GM12878 (cell line): ENCODE measurements around the gene GADD45A. TPM values are rescaled to one million over a fixed set of nuclear protein-coding genes. Genes with fewer than 3 reads are reported as not detected.

Source experiments
- ATAC-seq: fragments of 200-7000 bp; cut with Tn5 transposase; 3 replicates; pipeline ENCODE4 v1.9.1; 2020; ENCODE audit warnings: mild to moderate bottlenecking, moderate library complexity
- BruUV-seq: library from RNA; stranded (reverse); fragments of 400-500 nt; replicated peaks from 2 replicates; lab custom pipeline; 2021; lab: Mats Ljungman, UMichigan
- CTCF ChIA-PET: fragments of 300-600 bp; sonication (Branson Sonifier 250); formaldehyde crosslinking; extraction: SDS; loops from one replicate; lab custom pipeline; 2021; ENCODE audit warnings: inconsistent platforms; lab: Yijun Ruan, JAX
- POLR2A ChIA-PET: fragments of 350-600 bp; formaldehyde crosslinking; extraction: SDS; loops from one replicate; lab custom pipeline; 2021; ENCODE audit warnings: inconsistent platforms; lab: Charles Lee
- RAD21 ChIA-PET: fragments of 300-600 bp; sonication (Branson Sonifier 250); formaldehyde crosslinking; loops from one replicate; lab custom pipeline; 2023; ENCODE audit warnings: antibody characterized with exemption; ENCODE audit not compliant: unreplicated experiment; lab: Charles Lee
- SMC1A ChIA-PET: fragments of 300-600 bp; sonication (Branson Sonifier 250); formaldehyde crosslinking; loops from one replicate; lab custom pipeline; 2023; ENCODE audit not compliant: unreplicated experiment, uncharacterized antibody; lab: Charles Lee
- DNase-seq: peaks from one replicate; pipeline ENCODE4 v3.0.0-alpha.2; 2011; ENCODE audit warnings: low read depth, low spot score
- FAIRE-seq: peaks from 3 replicates; lab custom pipeline; 2011; peaks lifted over from hg19 to GRCh38; lab: Jason Lieb, UNC
- H2AFZ ChIP-seq: 2 replicates; pipeline ENCODE4 v1.6.0; 2011; ENCODE audit warnings: low read depth, low read length, control low read depth; ENCODE audit not compliant: control insufficient read depth
- H3K27ac ChIP-seq: 2 replicates; pipeline ENCODE4 v1.5.1; 2011; ENCODE audit warnings: control low read depth; ENCODE audit not compliant: control insufficient read depth, insufficient read depth
- H3K27me3 ChIP-seq, 2 experiments: replicated peaks in 1 of 2; 2 replicates each; pipeline versions ENCODE4 v1.6.0 to v1.6.1; 2011; ENCODE audit warnings: low read length in 1 of 2; ENCODE audit not compliant: control insufficient read depth in 2 of 2, insufficient read depth in 2 of 2
- H3K36me3 ChIP-seq, 2 experiments: 2 replicates each; pipeline ENCODE4 v1.5.1; 2011; ENCODE audit warnings: low read length in 1 of 2; ENCODE audit not compliant: control insufficient read depth in 2 of 2, insufficient read depth in 2 of 2
- H3K4me1 ChIP-seq: 2 replicates; pipeline ENCODE4 v1.6.1; 2011; ENCODE audit warnings: mild to moderate bottlenecking, low read length, moderate library complexity, mixed read lengths; ENCODE audit not compliant: control insufficient read depth, insufficient read depth
- H3K4me2 ChIP-seq: 2 replicates; pipeline ENCODE4 v1.6.0; 2011; ENCODE audit warnings: control low read depth; ENCODE audit not compliant: control insufficient read depth, insufficient read depth
- H3K4me3 ChIP-seq: fragments of 200-600 bp; sonication (generic); 2 replicates; pipeline ENCODE4 v1.5.1; 2016
- H3K79me2 ChIP-seq: 2 replicates; pipeline ENCODE4 v1.6.0; 2011; ENCODE audit warnings: low read length; ENCODE audit not compliant: control insufficient read depth, insufficient read depth
- H3K9ac ChIP-seq: 2 replicates; pipeline ENCODE4 v1.8.0; 2011; ENCODE audit warnings: low read length, control low read depth, mixed read lengths; ENCODE audit not compliant: control insufficient read depth, insufficient read depth
- H3K9me3 ChIP-seq: replicated peaks from 3 replicates; pipeline ENCODE4 v1.5.1; 2011; ENCODE audit warnings: mild to moderate bottlenecking, low read length; ENCODE audit not compliant: control insufficient read depth, insufficient read depth
- H4K20me1 ChIP-seq: 2 replicates; pipeline ENCODE4 v1.6.0; 2011; ENCODE audit not compliant: control insufficient read depth, insufficient read depth
- CBFB ChIP-seq: IDR thresholded peaks from 2 replicates; pipeline ENCODE4 v1.6.1; 2016; ENCODE audit warnings: antibody characterized with exemption, low read depth
- CHD4 ChIP-seq: fragments of 200-600 bp; sonication (generic); IDR thresholded peaks from 2 replicates; pipeline ENCODE4 v1.6.1; 2016; ENCODE audit warnings: mild to moderate bottlenecking
- EGR1 ChIP-seq, 2 experiments: IDR thresholded peaks; 1 replicate in 1 of 2; 2 replicates in 1 of 2; pipeline ENCODE4 v1.6.1; 2011 to 2012; ENCODE audit warnings: low read depth in 2 of 2, low read length in 2 of 2, borderline replicate concordance in 1 of 2, mild to moderate bottlenecking in 1 of 2, moderate library complexity in 1 of 2
- EZH2 ChIP-seq: IDR thresholded peaks from 2 replicates; pipeline ENCODE4 v1.6.1; 2012; ENCODE audit warnings: low read depth, mild to moderate bottlenecking, control low read depth, inconsistent platforms, low read length, borderline replicate concordance; ENCODE audit not compliant: control insufficient read depth
- MTA2 ChIP-seq: fragments of 450-650 bp; IDR thresholded peaks from 2 replicates; pipeline ENCODE4 v1.6.1; 2016; ENCODE audit warnings: low read depth, mild to moderate bottlenecking, moderate library complexity
- PAX5 ChIP-seq: IDR thresholded peaks from 2 replicates; pipeline ENCODE4 v1.6.1; 2011; ENCODE audit warnings: low read depth, low read length, borderline replicate concordance
- POLR2AphosphoS2 ChIP-seq: IDR thresholded peaks from 2 replicates; pipeline ENCODE4 v1.6.1; 2011; ENCODE audit warnings: low read depth, mild to moderate bottlenecking, low read length, improper control_type of control experiment, moderate library complexity
- POLR2AphosphoS5 ChIP-seq: IDR thresholded peaks from 2 replicates; pipeline ENCODE4 v1.6.1; 2011; ENCODE audit warnings: mild to moderate bottlenecking, low read length, inconsistent platforms
- RFX5 ChIP-seq: IDR thresholded peaks from 2 replicates; pipeline ENCODE4 v1.6.1; 2011; ENCODE audit warnings: low read depth, low read length, improper control_type of control experiment
- ZNF24 ChIP-seq: fragments of 450-650 bp; IDR thresholded peaks from 2 replicates; pipeline ENCODE4 v1.6.1; 2017; ENCODE audit warnings: antibody characterized with exemption, mild to moderate bottlenecking
- ZZZ3 ChIP-seq: IDR thresholded peaks from 2 replicates; pipeline ENCODE4 v1.6.1; 2011; ENCODE audit warnings: low read depth; ENCODE audit not compliant: control insufficient read depth, insufficient read length
- WGBS: methylation state at CpG from one replicate; pipeline ENCODE4 v1.1.6; 2016; ENCODE audit warnings: low lambda C conversion rate; ENCODE audit not compliant: insufficient replicate concordance, insufficient coverage; ENCODE audit errors: missing lambda C conversion rate; 5-methylcytosine and 5-hydroxymethylcytosine counted together
- in situ Hi-C: fragments of 300-500 bp; cut with MboI; formaldehyde crosslinking; loops from 9 replicates; pipeline ENCODE4 v1.14.3; 2018; ENCODE audit warnings: mixed read lengths
- intact Hi-C: fragments of 100-400 bp; cut with micrococcal nuclease; formaldehyde crosslinking; loops from one replicate; pipeline ENCODE4 v1.14.2; 2022; ENCODE audit not compliant: unreplicated experiment
- polyA plus RNA-seq, 11 experiments: library from polyadenylated mRNA; depleted of rRNA in 4 of 11; unstranded in 6 of 11; stranded (reverse) in 5 of 11; fragments of >200 nt; fragmentation: Nextera tagmentation in 4 of 11; fragmentation: Illumina TruSeq in 1 of 11; extraction: Ambion mirVana in 4 of 11; extraction: Trizol in 1 of 11; gene quantifications; 1 replicate in 1 of 11; 2 replicates in 10 of 11; pipeline versions ENCODE4 v1.2.1 to v1.2.3, GENCODE V29; 2011 to 2016; ENCODE audit warnings: inconsistent platforms in 2 of 11, missing spikeins in 2 of 11, low read depth in 1 of 11
- total RNA-seq, 4 experiments: library from RNA; depleted of rRNA in 3 of 4; stranded (reverse); fragments of >200 nt in 3 of 4; fragmentation: Illumina TruSeq in 1 of 4; extraction: Trizol in 1 of 4; gene quantifications; 2 replicates each; pipeline versions ENCODE4 v1.2.1 to v1.2.3, GENCODE V29; 2013 to 2021
- TF ChIP-seq, protein P1 (sequence below): fragments of 450-650 bp; IDR thresholded peaks from 2 replicates; pipeline ENCODE4 v1.6.1; 2016; ENCODE audit warnings: mild to moderate bottlenecking

GADD45A gene
- total and polyA plus RNA-seq, 10 of the 15 experiments (the other 5 are each of a cell fraction or from before 2014, with no cell fraction given): 4.7 to 48.9 (median 18.5) TPM

DNA sequence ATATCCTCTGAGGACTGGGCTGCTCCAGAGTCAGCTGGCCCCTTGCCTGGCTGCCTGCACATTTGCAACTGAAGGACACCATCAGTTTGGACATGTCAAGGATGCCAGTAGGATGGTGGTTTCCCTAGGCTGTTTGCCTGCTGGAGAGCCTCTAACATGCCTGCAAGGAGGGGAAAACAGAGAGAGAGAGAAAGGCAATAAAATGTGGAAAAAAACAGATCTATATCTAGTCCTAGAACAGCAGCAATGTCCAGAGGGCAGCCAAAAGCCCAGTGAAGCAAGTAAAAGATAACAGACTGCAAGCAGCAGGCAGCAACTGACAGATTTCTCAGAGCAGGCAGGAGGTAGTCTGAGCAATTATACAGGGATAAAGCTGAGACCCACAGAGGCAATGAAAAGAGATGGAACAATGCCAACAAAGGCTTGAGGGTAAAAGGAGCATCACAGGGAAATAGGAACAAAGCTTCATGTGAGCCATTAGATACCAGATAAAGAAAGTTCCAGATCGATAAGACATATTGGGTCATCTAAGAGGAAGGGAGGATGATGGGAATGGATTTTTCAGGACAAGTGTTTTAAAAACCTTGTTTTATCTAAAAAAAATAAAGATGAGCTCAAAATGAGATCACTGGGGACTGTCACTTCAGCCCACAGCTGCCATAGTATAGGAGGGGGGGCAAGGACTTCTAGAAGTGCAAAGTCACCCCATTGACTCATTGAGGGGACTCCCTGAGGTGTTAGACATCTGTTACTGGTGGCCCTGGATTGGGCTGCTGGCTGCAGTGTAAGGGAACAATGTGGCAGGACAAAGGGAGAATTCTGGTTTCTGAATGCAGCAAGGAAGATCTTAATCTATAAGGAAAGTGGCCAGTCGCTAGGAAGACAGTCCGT lies 38.6 kb upstream of the GADD45A start (continued):
- no peak for TF ChIP-seq EZH2
- no peak for TF ChIP-seq CHD4
- TF ChIP-seq PAX5: no peak
- no peak for TF ChIP-seq CBFB
- TF ChIP-seq, protein P1, sequence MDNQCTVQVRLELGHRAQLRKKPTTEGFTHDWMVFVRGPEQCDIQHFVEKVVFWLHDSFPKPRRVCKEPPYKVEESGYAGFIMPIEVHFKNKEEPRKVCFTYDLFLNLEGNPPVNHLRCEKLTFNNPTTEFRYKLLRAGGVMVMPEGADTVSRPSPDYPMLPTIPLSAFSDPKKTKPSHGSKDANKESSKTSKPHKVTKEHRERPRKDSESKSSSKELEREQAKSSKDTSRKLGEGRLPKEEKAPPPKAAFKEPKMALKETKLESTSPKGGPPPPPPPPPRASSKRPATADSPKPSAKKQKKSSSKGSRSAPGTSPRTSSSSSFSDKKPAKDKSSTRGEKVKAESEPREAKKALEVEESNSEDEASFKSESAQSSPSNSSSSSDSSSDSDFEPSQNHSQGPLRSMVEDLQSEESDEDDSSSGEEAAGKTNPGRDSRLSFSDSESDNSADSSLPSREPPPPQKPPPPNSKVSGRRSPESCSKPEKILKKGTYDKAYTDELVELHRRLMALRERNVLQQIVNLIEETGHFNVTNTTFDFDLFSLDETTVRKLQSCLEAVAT: no peak
- no peak for TF ChIP-seq RFX5
- TF ChIP-seq ZZZ3: no peak
- no peak for TF ChIP-seq ZNF24

DNA sequence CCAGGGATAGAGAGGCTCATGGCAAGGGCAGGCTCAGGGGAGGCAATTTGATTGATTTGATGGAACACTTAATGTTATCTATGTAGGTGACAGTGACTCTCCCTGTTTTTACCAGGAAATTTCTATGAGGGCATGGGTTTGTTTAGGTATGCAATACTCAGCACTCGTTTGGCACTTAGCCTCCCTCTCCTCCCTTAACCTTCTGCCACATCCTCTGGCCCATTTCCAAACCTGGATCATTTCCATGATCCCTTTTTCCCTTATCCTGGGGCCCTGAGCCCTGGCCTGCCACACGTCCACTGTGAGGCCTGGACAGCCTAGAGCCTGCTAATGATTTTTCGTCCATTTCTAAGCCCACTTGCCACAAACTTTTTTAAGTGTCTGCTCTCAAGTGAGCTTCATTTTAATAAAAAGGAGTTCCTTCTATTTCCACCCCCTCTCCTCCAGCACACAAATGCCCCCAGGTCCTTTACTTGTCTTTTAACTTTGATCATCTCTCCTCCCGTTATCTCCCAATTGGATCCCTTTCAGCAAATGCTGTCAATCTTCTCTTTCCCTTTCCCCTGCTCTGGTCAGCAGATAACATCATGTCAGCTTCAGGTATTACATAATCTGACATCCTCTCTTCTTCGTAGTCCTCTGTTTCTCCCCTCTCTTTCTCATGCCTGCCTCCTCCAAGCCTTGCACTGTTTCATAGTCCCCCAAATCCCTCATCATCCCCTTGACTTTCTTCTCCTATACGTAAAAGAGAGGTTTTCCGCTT lies 37.8 kb upstream of the GADD45A start:
- ChIA-PET POLR2A (interaction anchor here (1.0 to 2.7 kb wide), 2 partner anchors 37 to 38 kb away, joined by 3 to 9 read pairs; partner anchors contain the start of gene GADD45A), SMC1A (interaction anchor here (0.8 to 3.1 kb wide), 11 partner anchors 7 to 118 kb away, joined by 3 to 10 read pairs (median 4); no protein-coding TSS in a partner anchor), CTCF (interaction anchor here (0.6 to 2.6 kb wide), 4 partner anchors 36 to 167 kb away, joined by 3 to 11 read pairs (median 3); no protein-coding TSS in a partner anchor), RAD21 (interaction anchor here (1.0 to 1.7 kb wide), 5 partner anchors 31 to 113 kb away, joined by 3 to 6 read pairs (median 6); partner anchors contain the start of gene GADD45A)
- no peaks in the 10 kb centered on the region for H4K20me1 ChIP-seq
- H3K27me3 ChIP-seq: no peaks in the 10 kb centered on the region; a peak in 1 of 4 replicates
- no peak overlapping the region for H2AFZ ChIP-seq
- H3K4me1 ChIP-seq: no peaks in the 10 kb centered on the region
- no peak overlapping the region for H3K9ac ChIP-seq
- H3K27ac ChIP-seq: no peak overlapping the region
- no peak overlapping the region for H3K4me3 ChIP-seq
- 44% methylated on average over 7 of the region's 7 CpGs for WGBS
- intact Hi-C loops (no loop called here), in situ Hi-C loops (no loop called here)
- DNase-seq: no peak
- no peak overlapping the region for H3K4me2 ChIP-seq
- no peak for FAIRE-seq
- no peaks in the 10 kb centered on the region for H3K79me2 ChIP-seq
- no peaks in the 10 kb centered on the region for H3K36me3 ChIP-seq
- H3K9me3 ChIP-seq: no peaks in the 10 kb centered on the region
- no TSS peak for BruUV-seq
- ATAC-seq: no peak
- TF ChIP-seq ZNF24 (no peak), POLR2AphosphoS2 (no peak), EGR1 (IDR thresholded peaks at IDR 0.05; ENCODE audit: borderline replicate concordance in 1 of 2, low read depth in 2 of 2, low read length in 2 of 2) (no peak), POLR2AphosphoS5 (no peak), MTA2 (no peak), ZZZ3 (no peak)
- TF ChIP-seq, protein P1: no peak
